Activated T-cell treated with anti-CD3 and anti-CD28 coated beads, Interleukin-2, amount 50 U/mL, for 24 hours (primary cell): ENCODE data around the gene PRKCD.

ENCODE experiments used
- DNase-seq: peaks from one replicate; pipeline ENCODE4 v3.0.0-alpha.2; 2020
- H3K27ac Mint-ChIP-seq: 2 replicates; pipeline ENCODE4 v1.8.0; 2020; ENCODE audit warnings: mild to moderate bottlenecking, mixed read lengths
- H3K27me3 Mint-ChIP-seq: 2 replicates; pipeline ENCODE4 v1.8.0; 2020; ENCODE audit warnings: mixed read lengths
- H3K36me3 Mint-ChIP-seq: 2 replicates; pipeline ENCODE4 v1.8.0; 2020; ENCODE audit warnings: low read depth, mixed read lengths
- H3K4me1 Mint-ChIP-seq: 2 replicates; pipeline ENCODE4 v1.8.0; 2020; ENCODE audit warnings: low read depth, mixed read lengths
- H3K4me3 Mint-ChIP-seq: 2 replicates; pipeline ENCODE4 v1.8.0; 2020; ENCODE audit warnings: mild to moderate bottlenecking, moderate library complexity, mixed read lengths
- H3K9me3 Mint-ChIP-seq: 2 replicates; pipeline ENCODE4 v1.8.0; 2020; ENCODE audit warnings: mixed read lengths

Gene PRKCD

DNA sequence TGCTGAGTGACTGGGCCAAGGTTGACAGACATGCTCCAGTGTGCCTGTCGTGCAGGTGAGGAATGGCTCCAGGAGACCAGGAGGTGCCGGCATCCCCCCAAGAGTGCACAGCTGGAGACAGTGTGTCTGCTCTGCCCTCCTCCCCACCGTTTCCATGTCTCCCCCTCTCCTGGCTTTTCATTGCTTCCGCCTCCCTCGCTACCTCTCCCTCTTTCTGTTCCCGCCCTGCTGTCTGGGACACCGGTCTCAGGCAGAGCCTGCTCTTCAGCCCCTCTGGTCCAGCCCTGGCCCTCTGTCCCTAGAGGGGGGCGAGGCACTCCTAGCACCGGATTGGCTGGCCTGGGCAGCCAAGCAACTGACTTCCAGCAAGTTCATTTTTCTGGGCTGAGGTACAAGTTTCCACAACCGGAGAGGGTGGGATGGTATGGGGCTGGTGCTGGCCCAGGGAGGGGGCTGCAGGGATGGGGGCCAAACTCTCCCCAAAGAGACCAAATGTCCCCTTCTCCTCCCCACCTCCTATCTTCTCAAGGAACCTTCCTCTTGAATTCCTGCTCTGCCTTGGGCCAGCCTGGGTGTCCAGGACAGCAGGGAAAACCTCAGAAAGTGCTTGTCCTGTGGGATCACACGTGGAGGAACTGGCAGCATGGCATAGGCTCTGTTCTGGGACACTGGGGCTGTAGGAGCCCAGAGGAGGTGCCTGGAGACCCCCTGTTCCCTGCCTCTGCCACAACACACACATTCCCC is 32.6 kb downstream of the PRKCD start:
- DNase-seq: no peak
- Mint-ChIP-seq H3K4me3 (no peak overlapping the region), H3K27me3 (no peaks in the 10 kb centered on the region), H3K27ac (no peak overlapping the region), H3K36me3 (peaks cover 26% of the 10 kb centered on the region), H3K9me3 (no peaks in the 10 kb centered on the region), H3K4me1 (peaks cover 11% of the 10 kb centered on the region)

DNA sequence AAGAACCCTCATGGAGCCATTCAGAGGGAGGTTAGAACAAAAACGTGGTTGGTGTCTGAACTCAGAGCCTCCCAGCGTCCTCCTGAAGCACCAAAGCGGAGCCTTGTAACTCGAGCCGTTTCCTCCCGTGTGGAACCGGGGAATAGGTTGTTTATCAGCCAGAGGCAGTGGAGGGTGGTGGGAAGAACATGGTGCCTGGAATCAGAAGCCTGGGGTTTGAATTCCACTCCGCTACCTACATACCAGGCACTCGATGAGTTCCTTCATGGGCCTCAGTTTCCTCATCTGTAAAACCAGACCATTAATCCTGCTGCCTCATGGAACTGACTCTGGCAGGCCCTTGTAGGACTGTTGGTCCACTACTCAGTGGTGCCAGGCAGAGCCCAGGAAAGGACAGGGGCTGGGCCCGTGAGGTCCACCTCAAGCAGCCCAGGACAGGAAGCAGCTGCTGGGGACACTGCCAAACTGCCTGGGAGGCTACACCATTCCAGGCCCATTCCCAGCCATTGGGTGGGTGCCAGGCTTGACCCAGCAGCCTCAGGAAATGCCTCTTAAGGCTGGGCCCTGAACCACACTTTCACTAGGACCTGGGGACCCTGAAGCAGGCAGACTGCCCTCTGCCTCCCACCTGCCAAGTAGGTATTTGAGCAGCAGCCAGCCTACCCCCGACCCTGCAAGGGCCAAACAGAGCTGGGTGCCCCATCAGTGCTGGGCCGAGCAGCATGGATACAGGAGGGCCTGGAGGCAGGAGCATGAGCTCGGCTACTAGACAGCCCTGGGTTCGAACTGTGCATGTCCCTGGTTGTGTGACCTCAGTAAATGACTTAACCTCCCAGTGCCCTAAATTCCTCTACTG is 33.4 kb downstream of the PRKCD start:
- H3K9me3 Mint-ChIP-seq: no peaks in the 10 kb centered on the region
- no peak overlapping the region for H3K4me3 Mint-ChIP-seq
- H3K27me3 Mint-ChIP-seq: no peaks in the 10 kb centered on the region
- peaks cover 11% of the 10 kb centered on the region for H3K4me1 Mint-ChIP-seq
- H3K27ac Mint-ChIP-seq: no peak overlapping the region
- DNase-seq: no peak
- peaks cover 21% of the 10 kb centered on the region for H3K36me3 Mint-ChIP-seq

DNA sequence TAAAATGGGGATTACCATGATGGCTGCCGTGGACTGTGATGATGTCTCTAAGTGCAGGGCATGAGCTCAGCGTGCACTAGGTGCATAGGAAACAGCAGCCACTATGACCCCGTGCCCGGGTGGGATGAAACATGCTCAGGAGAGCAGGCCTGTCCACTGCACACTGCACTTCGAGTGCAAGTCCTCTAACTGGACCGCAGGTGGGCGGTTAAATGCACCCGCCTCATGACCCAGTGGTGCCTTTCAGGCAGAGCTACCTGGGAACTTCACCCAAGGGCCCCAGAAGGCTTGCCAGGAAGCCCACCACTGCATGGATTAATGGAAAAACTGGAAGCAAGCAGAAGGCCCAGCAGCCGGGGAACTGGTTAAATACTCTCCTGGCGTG is 34.0 kb downstream of the PRKCD start:
- H3K9me3 Mint-ChIP-seq: no peaks in the 10 kb centered on the region
- H3K36me3 Mint-ChIP-seq: peaks cover 16% of the 10 kb centered on the region
- H3K27ac Mint-ChIP-seq: no peak overlapping the region
- H3K4me3 Mint-ChIP-seq: no peak overlapping the region
- DNase-seq: no peak
- H3K4me1 Mint-ChIP-seq: peaks cover 11% of the 10 kb centered on the region
- no peaks in the 10 kb centered on the region for H3K27me3 Mint-ChIP-seq

DNA sequence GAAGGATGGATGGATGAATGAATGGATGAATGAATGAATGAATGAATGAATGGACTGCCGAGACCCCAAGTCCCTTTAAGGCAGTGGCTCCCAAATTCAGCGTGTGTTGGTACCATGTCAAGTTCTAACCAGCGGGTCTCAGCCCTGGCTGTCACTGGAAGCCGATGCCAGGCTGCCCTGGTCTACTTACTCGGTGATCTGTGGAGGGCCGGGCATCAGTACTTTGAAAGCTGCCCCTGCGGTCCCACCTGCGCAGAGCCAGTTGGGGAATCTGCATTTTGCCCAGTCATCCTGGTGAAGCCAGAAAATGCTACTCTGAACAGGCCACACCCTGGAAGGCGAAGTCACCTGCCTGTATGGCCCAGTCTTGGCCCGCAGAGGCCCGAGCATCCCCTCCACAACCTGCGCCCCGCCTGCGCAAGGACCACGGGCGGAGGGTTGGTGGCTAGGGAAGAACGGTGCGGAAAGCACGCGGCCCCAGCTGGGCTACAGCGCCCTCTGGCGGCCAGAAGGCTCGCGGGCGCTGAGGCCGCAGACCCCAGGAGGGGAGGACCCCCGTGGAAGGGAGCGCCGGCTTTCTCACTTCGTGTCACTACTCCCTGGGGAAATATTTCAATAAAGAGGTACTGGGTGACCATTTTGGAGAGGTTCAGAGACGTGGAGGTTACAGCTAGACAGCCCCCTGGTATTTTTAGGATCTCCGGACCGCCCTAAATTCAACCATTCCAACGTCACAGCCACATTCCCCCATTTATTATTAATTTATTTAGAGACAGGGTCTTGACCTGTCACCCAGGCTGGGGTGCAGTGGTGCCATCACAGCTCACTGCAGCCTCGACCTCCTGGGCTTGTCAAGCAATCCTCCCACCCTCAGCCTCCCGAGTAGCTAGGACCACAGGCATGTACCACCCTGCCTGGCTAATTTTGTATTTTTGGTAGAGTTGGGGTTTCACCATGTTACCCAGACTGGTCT is 34.9 kb downstream of the PRKCD start:
- peaks cover 10% of the 10 kb centered on the region for H3K36me3 Mint-ChIP-seq
- no peaks in the 10 kb centered on the region for H3K27me3 Mint-ChIP-seq
- peaks cover 11% of the 10 kb centered on the region for H3K4me1 Mint-ChIP-seq
- no peak overlapping the region for H3K4me3 Mint-ChIP-seq
- peak; percentile 80 for DNase-seq
- no peaks in the 10 kb centered on the region for H3K9me3 Mint-ChIP-seq
- no peak overlapping the region for H3K27ac Mint-ChIP-seq

DNA sequence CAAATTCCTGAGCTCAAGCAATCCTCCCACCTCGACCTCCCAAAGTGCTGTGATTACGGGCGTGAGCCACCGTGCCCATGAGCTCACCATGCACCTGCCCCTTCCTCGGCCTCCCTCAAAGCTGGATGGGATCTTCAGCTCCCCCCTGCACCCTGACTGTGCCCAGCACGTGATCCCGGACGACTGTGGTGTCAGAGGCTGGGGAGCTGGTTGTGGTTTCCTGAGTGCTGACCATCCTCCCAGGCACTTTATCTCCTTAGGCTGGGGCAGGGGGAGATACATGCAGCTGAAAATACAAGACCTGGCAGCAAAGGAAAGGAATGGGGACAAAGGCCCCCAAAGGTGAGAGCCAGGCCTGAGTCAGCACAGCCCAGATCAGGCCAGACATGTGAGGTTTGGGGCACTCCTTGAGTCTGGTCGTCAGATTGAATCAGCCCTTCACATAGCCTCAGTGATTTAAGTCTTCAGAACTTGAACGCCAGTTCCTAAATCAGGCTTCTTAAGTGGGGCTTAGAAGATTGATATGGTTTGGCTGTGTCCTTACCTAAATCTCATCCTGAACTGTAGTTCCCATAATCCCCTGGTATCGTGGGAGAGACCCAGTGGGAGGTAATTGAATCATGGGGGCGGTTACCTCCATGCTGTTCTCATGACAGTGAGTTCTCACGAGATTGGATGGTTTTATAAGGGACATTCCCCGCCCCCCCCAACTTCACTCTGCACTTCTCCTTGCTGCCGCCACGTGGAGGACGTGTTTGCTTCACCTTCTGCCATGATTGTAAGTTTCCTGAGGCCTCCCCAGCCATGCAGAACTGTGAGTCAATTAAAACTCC is 35.8 kb downstream of the PRKCD start:
- no peak overlapping the region for H3K27ac Mint-ChIP-seq
- H3K9me3 Mint-ChIP-seq: no peaks in the 10 kb centered on the region
- no peak overlapping the region for H3K4me3 Mint-ChIP-seq
- peak; percentile 50 for DNase-seq
- peaks cover 11% of the 10 kb centered on the region for H3K4me1 Mint-ChIP-seq
- H3K36me3 Mint-ChIP-seq: peaks cover 6% of the 10 kb centered on the region
- H3K27me3 Mint-ChIP-seq: no peaks in the 10 kb centered on the region

DNA sequence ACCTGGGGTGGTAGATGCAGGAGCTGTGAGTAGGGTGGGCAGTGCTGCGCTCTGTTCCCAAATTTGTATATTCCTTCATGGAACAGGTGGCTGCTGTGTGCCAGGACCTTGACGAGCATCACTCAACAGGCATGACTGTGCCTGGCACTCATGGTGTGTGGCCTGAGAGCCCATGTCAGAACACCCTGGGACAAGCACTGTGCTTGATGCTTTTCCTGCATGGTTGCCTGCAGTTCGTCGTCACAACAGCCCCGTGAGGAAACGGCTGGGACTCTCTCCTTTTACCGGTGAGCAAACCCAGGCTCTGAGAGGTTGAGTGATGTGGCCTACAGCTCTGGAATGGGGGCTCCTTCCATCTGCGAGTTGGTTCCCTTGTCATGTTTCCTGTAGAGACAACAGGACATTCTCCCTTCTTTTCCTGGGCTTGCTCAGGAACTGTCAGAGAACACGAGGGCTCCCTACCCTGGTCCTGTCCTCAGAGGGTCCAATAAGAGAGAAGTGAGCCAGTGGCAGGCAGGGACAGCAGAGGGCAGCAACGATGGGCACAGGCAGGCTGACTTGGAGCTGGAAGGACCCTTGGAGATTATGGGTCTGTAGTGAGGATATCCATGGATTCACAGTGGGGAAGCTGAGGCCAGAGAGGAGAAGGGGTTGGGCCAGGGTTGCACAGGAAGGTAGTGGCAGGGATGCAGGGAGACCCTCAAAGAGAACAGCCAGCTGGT is 37.4 kb downstream of the PRKCD start:
- Mint-ChIP-seq H3K36me3 (no peaks in the 10 kb centered on the region), H3K27me3 (no peaks in the 10 kb centered on the region), H3K4me1 (peaks cover 11% of the 10 kb centered on the region), H3K9me3 (no peaks in the 10 kb centered on the region), H3K27ac (peak overlapping the region; percentile 55), H3K4me3 (peak overlapping the region; percentile 38)
- DNase-seq: no peak

DNA sequence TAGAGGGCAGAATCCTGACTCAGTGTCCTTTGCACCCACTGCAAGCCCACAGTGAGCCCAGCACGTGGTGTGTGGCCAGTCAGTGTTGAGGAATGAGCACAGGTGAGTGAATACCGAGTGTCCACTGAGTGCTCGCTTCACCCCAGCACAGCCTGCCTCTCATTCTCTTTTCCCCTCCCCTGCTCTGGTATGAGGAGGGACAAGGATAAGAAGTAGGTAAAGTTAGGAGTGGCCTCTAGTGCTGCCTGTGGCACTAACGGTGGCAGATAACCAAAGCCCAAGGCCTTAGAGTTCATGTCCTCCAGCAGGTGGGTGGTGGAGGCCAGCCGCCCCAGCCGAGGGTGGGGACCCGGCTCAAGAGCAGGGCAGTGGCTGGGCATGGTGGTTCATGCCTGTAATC is 38.0 kb downstream of the PRKCD start:
- Mint-ChIP-seq H3K4me3 (no peak overlapping the region), H3K27me3 (no peaks in the 10 kb centered on the region), H3K36me3 (no peaks in the 10 kb centered on the region), H3K4me1 (peaks cover 11% of the 10 kb centered on the region), H3K9me3 (no peaks in the 10 kb centered on the region), H3K27ac (no peak overlapping the region)
- DNase-seq: no peak

DNA sequence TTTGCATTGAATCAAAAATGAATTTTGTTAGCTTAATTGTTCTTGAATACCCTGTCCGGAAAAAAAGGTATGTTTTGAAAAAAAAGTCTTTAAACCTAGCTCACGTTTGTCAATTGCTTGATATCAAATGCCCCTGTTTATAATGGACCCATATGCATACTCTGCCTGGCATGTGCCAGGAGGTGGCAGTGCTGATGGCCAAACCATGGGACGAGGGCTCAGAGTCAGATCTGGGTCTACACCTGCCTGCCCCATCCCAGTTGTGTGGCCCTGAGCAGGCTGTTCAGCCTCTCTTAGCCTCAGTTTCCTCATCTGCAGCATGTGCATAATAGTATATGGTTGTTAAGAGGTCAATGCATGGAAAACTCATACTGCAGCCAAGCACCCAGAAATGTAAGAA is 38.8 kb downstream of the PRKCD start:
- H3K36me3 Mint-ChIP-seq: no peaks in the 10 kb centered on the region
- no peak overlapping the region for H3K27ac Mint-ChIP-seq
- no peaks in the 10 kb centered on the region for H3K27me3 Mint-ChIP-seq
- DNase-seq: no peak
- H3K4me3 Mint-ChIP-seq: no peak overlapping the region
- H3K9me3 Mint-ChIP-seq: no peaks in the 10 kb centered on the region
- H3K4me1 Mint-ChIP-seq: peaks cover 11% of the 10 kb centered on the region

DNA sequence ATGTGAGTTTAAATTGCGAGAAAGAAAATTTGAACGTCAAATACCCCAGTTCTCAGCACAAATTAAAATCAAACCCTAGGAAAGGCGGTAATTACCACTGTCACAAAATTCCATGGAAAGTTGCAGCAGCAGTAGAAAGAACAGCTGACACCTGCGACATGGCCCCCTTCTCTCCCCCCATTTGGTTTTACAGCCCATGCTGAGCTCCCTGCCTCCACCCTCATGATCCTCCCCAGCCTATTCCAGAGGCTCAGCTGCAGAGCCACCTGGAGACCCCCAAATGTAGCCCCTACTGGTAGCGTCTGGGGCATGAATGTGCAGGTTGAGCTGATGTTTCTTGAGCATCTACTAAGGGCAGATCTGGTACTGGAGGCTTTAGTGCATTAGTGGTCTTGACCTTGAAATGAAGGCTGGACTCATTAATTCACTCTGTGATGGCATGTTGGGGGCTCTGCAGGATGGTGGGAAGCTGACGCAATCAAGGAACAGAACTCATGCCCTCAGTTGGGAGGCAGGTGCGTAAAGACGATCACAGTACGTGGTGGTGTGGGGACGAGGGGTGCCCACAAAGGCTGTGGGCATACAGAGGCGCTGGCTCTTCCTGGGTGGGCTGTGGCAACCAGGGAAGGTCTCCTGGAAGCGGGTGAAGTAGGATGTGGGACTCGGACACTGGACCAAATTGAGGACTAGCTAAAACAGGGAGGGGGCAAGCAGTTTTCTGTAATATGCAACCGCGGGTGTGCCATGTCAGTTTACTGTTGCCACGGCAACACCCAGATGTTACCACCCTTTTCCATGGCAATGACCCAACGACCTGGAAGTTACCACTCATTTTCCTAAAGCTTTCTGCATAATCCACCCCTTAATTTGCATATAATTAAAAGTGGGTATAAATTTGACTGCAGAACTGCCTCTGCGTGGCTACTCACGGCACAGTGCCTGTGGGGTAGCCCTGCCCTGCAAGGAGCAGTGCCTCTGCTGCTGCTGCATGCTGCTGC is 39.8 kb downstream of the PRKCD start:
- Mint-ChIP-seq H3K27me3 (no peaks in the 10 kb centered on the region), H3K4me3 (no peak overlapping the region), H3K27ac (no peak overlapping the region), H3K36me3 (no peaks in the 10 kb centered on the region), H3K4me1 (peaks cover 8% of the 10 kb centered on the region), H3K9me3 (no peaks in the 10 kb centered on the region)
- DNase-seq: no peak

DNA sequence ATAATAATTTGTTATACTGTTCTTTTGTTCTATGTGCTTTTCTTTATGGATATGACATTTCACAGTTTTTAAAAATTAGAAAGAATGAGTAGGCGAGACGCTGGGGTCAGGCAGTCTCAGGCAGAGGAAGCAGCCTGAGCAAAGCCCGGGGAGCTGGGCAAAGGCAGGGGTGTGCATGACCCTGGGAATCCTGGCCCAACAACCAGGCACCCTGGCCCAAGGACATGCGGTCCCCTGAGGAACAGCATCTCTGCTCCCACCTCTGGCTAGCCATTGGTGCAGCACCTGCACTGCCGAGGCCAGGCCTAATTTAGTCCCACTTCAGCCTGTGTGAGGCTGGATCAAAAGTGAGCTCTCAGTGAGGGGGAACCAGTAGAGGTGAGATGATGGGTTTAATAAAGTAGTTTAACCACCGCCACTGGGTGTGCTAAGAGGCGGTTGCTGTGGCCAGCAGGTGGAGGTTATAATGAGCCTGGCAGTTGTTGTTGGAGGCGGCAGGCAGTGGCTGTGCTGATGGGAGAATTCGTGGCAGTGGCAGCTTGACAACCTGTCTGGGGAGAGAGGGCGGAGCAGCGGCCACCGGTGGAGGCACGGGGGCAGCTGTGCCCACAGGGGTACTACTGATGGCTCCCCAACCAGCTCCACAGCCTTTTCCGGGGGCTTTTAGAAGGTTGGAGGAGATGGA is 41.5 kb downstream of the PRKCD start:
- Mint-ChIP-seq H3K4me1 (no peaks in the 10 kb centered on the region), H3K4me3 (no peak overlapping the region), H3K27ac (no peak overlapping the region), H3K27me3 (no peaks in the 10 kb centered on the region), H3K9me3 (no peaks in the 10 kb centered on the region), H3K36me3 (no peaks in the 10 kb centered on the region)
- DNase-seq: no peak

DNA sequence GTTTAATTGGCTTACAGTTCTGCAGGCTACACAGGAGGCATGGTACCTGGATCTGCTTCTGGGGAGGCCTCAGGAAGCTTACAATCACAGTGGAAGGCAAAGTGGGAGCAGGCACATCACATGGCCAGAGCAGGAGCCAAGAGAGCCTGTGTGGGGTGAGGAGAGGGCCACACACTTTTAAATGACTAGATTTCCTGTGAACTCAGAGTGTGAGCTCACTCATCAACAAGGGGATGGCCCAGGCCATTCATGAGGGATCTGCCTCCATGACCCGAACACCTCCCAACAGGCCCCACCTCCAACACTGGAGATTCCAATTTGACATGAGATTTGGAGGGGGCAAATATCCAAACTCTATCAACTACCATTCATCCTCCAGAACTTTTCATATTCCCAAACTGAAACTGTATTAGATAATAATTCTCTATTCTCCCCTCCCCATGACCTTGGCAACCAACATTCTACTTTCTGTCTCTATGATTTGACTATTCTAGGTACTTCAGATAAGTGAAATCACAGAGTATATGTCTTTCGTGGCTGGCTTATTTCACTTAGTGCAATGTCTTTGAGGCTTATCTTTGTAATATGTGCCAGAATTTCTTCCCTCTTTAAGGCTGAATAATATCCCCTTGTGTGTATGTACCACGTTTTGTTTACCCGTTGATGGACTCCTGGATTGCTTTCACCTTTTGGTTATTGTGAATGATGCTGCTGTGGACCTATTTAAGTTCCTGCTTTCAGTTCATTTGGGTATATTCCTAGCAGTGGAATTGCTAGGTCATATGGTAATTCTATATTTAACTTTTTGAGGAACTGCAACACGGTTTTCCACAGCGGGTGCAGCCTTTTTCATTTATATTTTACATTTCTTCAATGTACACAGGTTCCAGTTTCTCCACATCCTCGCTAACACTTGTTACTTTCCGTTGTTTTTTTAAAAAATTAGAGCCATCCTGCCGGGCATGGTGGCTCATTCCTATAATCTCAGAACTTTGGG is 51.0 kb downstream of the PRKCD start:
- Mint-ChIP-seq H3K4me3 (no peak overlapping the region), H3K36me3 (peaks cover 3% of the 10 kb centered on the region), H3K27ac (peak overlapping the region; percentile 26), H3K27me3 (no peaks in the 10 kb centered on the region), H3K4me1 (peaks cover 8% of the 10 kb centered on the region), H3K9me3 (peaks cover 3% of the 10 kb centered on the region)
- DNase-seq: no peak
